ENCODE results near the gene PRKN. TPM values are rescaled to one million over a fixed set of nuclear protein-coding genes. Genes with fewer than 3 reads are reported as not detected.

PRKN gene
- total RNA-seq, 1 experiment from 2014 or later = 0.46 TPM

GRCh38 chr6:161407581-161407980 is 1320.0 kb downstream of the PRKN start:
- no TSS peak for BruUV-seq (replicated peaks)
- CTCF ChIA-PET = interaction anchor here (0.6 to 0.7 kb wide), 3 partner anchors 14 to 1365 kb away, joined by 3 to 6 read pairs (median 5); no protein-coding TSS in a partner anchor
- POLR2A ChIA-PET = no interaction called here

GRCh38 chr6:161407115-161407514 is 1320.5 kb downstream of the PRKN start:
- in situ Hi-C loops (cut with HindIII; ENCODE audit: low pct_unique_long_range_greater_than_20kb, low sequenced_read_pairs) = no loop called here
- no peak overlapping the region for H3K27ac ChIP-seq (ENCODE audit: low read length)
- intact Hi-C loops (cut with micrococcal nuclease; ENCODE audit: unreplicated experiment) = no loop called here
- CTCF ChIA-PET = interaction anchor here (0.6 kb wide), 1 partner anchor 288 kb away, joined by 3 read pairs; no protein-coding TSS in a partner anchor
- ATAC-seq (0 out of 2 replicates have a peak, but pooled peaks have one; percentile 52), DNase-seq (ENCODE audit: low read depth, low spot score) (no peak)
- BruUV-seq (replicated peaks) = no TSS peak
- TF ChIP-seq CTCF (IDR thresholded peaks at IDR 0.05) (no peak), TCF7L2 (IDR thresholded peaks at IDR 0.05; ENCODE audit: low read depth, low read length) (no peak), SIN3A (IDR thresholded peaks at IDR 0.05; ENCODE audit: borderline replicate concordance, insufficient read depth, low read depth, low read length) (no peak), REST (IDR thresholded peaks at IDR 0.05; ENCODE audit: insufficient read depth in 1 of 2, low read depth in 2 of 2, low read length in 1 of 2) (no peak), POLR2AphosphoS5 (IDR thresholded peaks at IDR 0.05; ENCODE audit: low read depth, low read length) (no peak)
- POLR2A ChIA-PET = no interaction called here
- no peak overlapping the region for H3K4me3 ChIP-seq (ENCODE audit: low read depth in 2 of 2, low read length in 2 of 2)
- no peaks in the 10 kb centered on the region for H3K27me3 ChIP-seq (ENCODE audit: control insufficient read depth, insufficient read depth, low read length)
- 0 out of 2 replicates have a peak, but pooled peaks cover 3% of the 10 kb centered on the region for H3K4me1 ChIP-seq (ENCODE audit: control insufficient read depth, insufficient read depth, low read length)
- no peaks in the 10 kb centered on the region for H3K36me3 ChIP-seq (ENCODE audit: control insufficient read depth, insufficient read depth, low read length)
- H3K9me3 ChIP-seq (ENCODE audit: control insufficient read depth, insufficient read depth, low read depth, low read length) = no peaks in the 10 kb centered on the region

More at GRCh38 chr6:161407581-161407980, 1320.0 kb downstream of the PRKN start:
- in situ Hi-C loops (cut with HindIII; ENCODE audit: low pct_unique_long_range_greater_than_20kb, low sequenced_read_pairs) = no loop called here
- no peak overlapping the region for H3K27ac ChIP-seq (ENCODE audit: low read length)
- peak; percentile 54 for ATAC-seq
- TF ChIP-seq SIN3A (IDR thresholded peaks at IDR 0.05; ENCODE audit: borderline replicate concordance, insufficient read depth, low read depth, low read length) (no peak), POLR2AphosphoS5 (IDR thresholded peaks at IDR 0.05; ENCODE audit: low read depth, low read length) (no peak), REST (IDR thresholded peaks at IDR 0.05; ENCODE audit: insufficient read depth in 1 of 2, low read depth in 2 of 2, low read length in 1 of 2) (no peak), CTCF (IDR thresholded peaks at IDR 0.05) (no peak), TCF7L2 (IDR thresholded peaks at IDR 0.05; ENCODE audit: low read depth, low read length) (no peak)
- intact Hi-C loops (cut with micrococcal nuclease; ENCODE audit: unreplicated experiment) = no loop called here
- H3K27me3 ChIP-seq (ENCODE audit: control insufficient read depth, insufficient read depth, low read length) = no peaks in the 10 kb centered on the region
- H3K4me1 ChIP-seq (ENCODE audit: control insufficient read depth, insufficient read depth, low read length) = 0 out of 2 replicates have a peak, but pooled peaks cover 3% of the 10 kb centered on the region
- no peaks in the 10 kb centered on the region for H3K36me3 ChIP-seq (ENCODE audit: control insufficient read depth, insufficient read depth, low read length)
- H3K9me3 ChIP-seq (ENCODE audit: control insufficient read depth, insufficient read depth, low read depth, low read length) = no peaks in the 10 kb centered on the region
- no peak overlapping the region for H3K4me3 ChIP-seq (ENCODE audit: low read depth in 2 of 2, low read length in 2 of 2)
- DNase-seq (ENCODE audit: low read depth, low spot score) = no peak
